ENCODE results near the gene NRSN1.

Gene NRSN1

GRCh38 chr6:24193364-24193763 is 67.3 kb downstream of the NRSN1 start:
- no peaks in the 10 kb centered on the region for H3K9me3 ChIP-seq (ENCODE audit: control insufficient read depth in 5 of 5, low read length in 5 of 5)

GRCh38 chr6:24194978-24195700 is 69.1 kb downstream of the NRSN1 start:
- Histone ChIP-seq H3K9me3 (ENCODE audit: control insufficient read depth in 5 of 5, low read length in 5 of 5) (no peaks in the 10 kb centered on the region), H3K4me1 (ENCODE audit: control insufficient read depth in 5 of 5, insufficient read depth in 5 of 5, low read length in 5 of 5) (no peaks in the 10 kb centered on the region), H3K27ac (ENCODE audit: low read depth, low read length) (no peak overlapping the region), H3K4me3 (ENCODE audit: low read depth in 1 of 5, low read length in 5 of 5) (no peak overlapping the region), H3K9ac (ENCODE audit: low read length in 5 of 5) (no peak overlapping the region), H3K36me3 (ENCODE audit: control insufficient read depth in 5 of 5, insufficient read depth in 5 of 5, low read length in 5 of 5) (no peaks in the 10 kb centered on the region), H3K27me3 (ENCODE audit: control insufficient read depth in 5 of 5, insufficient read depth in 4 of 5, low read length in 5 of 5) (no peaks in the 10 kb centered on the region)

More at GRCh38 chr6:24193364-24193763, 67.3 kb downstream of the NRSN1 start:
- Histone ChIP-seq H3K27me3 (ENCODE audit: control insufficient read depth in 5 of 5, insufficient read depth in 4 of 5, low read length in 5 of 5) (no peaks in the 10 kb centered on the region), H3K27ac (ENCODE audit: low read depth, low read length) (no peak overlapping the region), H3K4me3 (ENCODE audit: low read depth in 1 of 5, low read length in 5 of 5) (no peak overlapping the region), H3K9ac (ENCODE audit: low read length in 5 of 5) (no peak overlapping the region), H3K4me1 (ENCODE audit: control insufficient read depth in 5 of 5, insufficient read depth in 5 of 5, low read length in 5 of 5) (no peaks in the 10 kb centered on the region), H3K36me3 (ENCODE audit: control insufficient read depth in 5 of 5, insufficient read depth in 5 of 5, low read length in 5 of 5) (no peaks in the 10 kb centered on the region)

GRCh38 chr6:24195836-24196597 is 70.0 kb downstream of the NRSN1 start:
- Histone ChIP-seq H3K4me1 (ENCODE audit: control insufficient read depth in 5 of 5, insufficient read depth in 5 of 5, low read length in 5 of 5) (no peaks in the 10 kb centered on the region), H3K36me3 (ENCODE audit: control insufficient read depth in 5 of 5, insufficient read depth in 5 of 5, low read length in 5 of 5) (no peaks in the 10 kb centered on the region), H3K27me3 (ENCODE audit: control insufficient read depth in 5 of 5, insufficient read depth in 4 of 5, low read length in 5 of 5) (no peaks in the 10 kb centered on the region), H3K9me3 (ENCODE audit: control insufficient read depth in 5 of 5, low read length in 5 of 5) (no peaks in the 10 kb centered on the region), H3K27ac (ENCODE audit: low read depth, low read length) (no peak overlapping the region), H3K4me3 (ENCODE audit: low read depth in 1 of 5, low read length in 5 of 5) (no peak overlapping the region), H3K9ac (ENCODE audit: low read length in 5 of 5) (no peak overlapping the region)

All from subcutaneous abdominal adipose tissue (tissue), 5 donors.